ENCODE data around the gene SHPK. TPM values are rescaled to one million over a fixed set of nuclear protein-coding genes. Genes with fewer than 3 reads are reported as not detected.

Gene SHPK
- total and polyA plus RNA-seq, 2 of the 4 experiments (the other 2 are of a cell fraction), result 11.1 to 14.3 TPM

GRCh38 chr17:3663102-3664011 lies 27.3 kb upstream of the SHPK start:
- peaks cover 0 to 54% of the 10 kb centered on the region in 2 experiments; a peak in 3 of 4 replicates for H3K79me1 ChIP-seq (ENCODE audit: low read depth in 1 of 2, low read length in 2 of 2)
- no peak overlapping the region for H2AFZ ChIP-seq (replicated peaks; ENCODE audit: low read length, poor library complexity)
- peaks cover 60% of the 10 kb centered on the region for H4K20me1 ChIP-seq (ENCODE audit: insufficient read depth, low read length)
- H3K14ac ChIP-seq (replicated peaks; ENCODE audit: low read depth, low read length), result no peak overlapping the region
- H3K4ac ChIP-seq (ENCODE audit: low read depth, low read length), result no peak overlapping the region
- H4K8ac ChIP-seq (ENCODE audit: low read depth in 2 of 2, low read length in 2 of 2), result no peak overlapping the region
- no peak overlapping the region for H2BK120ac ChIP-seq (ENCODE audit: low read depth, low read length)
- H3K23ac ChIP-seq (ENCODE audit: low read depth, low read length), result no peak overlapping the region
- no peak overlapping the region for H3K27ac ChIP-seq (ENCODE audit: insufficient read depth, low read length)
- no peak overlapping the region for H3K4me3 ChIP-seq (ENCODE audit: insufficient read depth, low read depth, low read length)
- no peak overlapping the region for H2BK15ac ChIP-seq (ENCODE audit: low read depth, low read length)
- no peak overlapping the region for H4K5ac ChIP-seq (ENCODE audit: low read depth, low read length)
- 91% methylated on average over 11 of the region's 33 CpGs; no CpG with 5 or more reads in 1 of the 2 experiments for WGBS, 2 experiments (ENCODE audit: extremely low coverage in 2 of 2, insufficient read length in 1 of 2)
- no peak overlapping the region for H2AK5ac ChIP-seq (ENCODE audit: low read depth, low read length)
- intact Hi-C loops (cut with micrococcal nuclease), result no loop called here
- no peaks in the 10 kb centered on the region for H3K27me3 ChIP-seq (ENCODE audit: control insufficient read depth, insufficient read depth, low read length)
- H3K4me2 ChIP-seq (ENCODE audit: low read depth, low read length), result no peak overlapping the region
- ATAC-seq (ENCODE audit: low read depth) (no peak), DNase-seq (no peak)
- BruUV-seq (replicated peaks), result no TSS peak
- no peak overlapping the region for H3K9ac ChIP-seq (ENCODE audit: low read depth, low read length)
- no peak overlapping the region for H3K18ac ChIP-seq (ENCODE audit: low read depth, low read length)
- peaks cover 45% of the 10 kb centered on the region for H3K36me3 ChIP-seq (ENCODE audit: control insufficient read depth, insufficient read depth, low read length)
- no peak overlapping the region for H3K56ac ChIP-seq (ENCODE audit: extremely low read depth, insufficient read depth, low read length)
- H2AK9ac ChIP-seq (replicated peaks; ENCODE audit: low read depth, low read length, poor library complexity), result no peak overlapping the region
- H3K9me1 ChIP-seq (ENCODE audit: insufficient read depth, low read length), result peaks cover 21% of the 10 kb centered on the region
- H2BK5ac ChIP-seq (ENCODE audit: low read depth, low read length, poor library complexity, severe bottlenecking), result no peak overlapping the region
- CTCF ChIA-PET, result no interaction called here
- no peaks in the 10 kb centered on the region for H3K9me3 ChIP-seq (ENCODE audit: control insufficient read depth, insufficient read depth, low read length)
- TF ChIP-seq CHD1 (IDR thresholded peaks at IDR 0.05; ENCODE audit: low read depth, low read length) (no peak), SMC3 (IDR thresholded peaks at IDR 0.05; ENCODE audit: low read depth, low read length) (no peak), RAD21 (IDR thresholded peaks at IDR 0.05; ENCODE audit: low read length) (no peak), CEBPB (IDR thresholded peaks at IDR 0.05; ENCODE audit: low read depth, low read length) (no peak), ELK1 (IDR thresholded peaks at IDR 0.05; ENCODE audit: borderline replicate concordance, low read depth, low read length) (no peak), FOS (IDR thresholded peaks at IDR 0.05; ENCODE audit: low read depth, low read length) (no peak), RCOR1 (IDR thresholded peaks at IDR 0.05; ENCODE audit: insufficient replicate concordance, low read length) (no peak), RFX5 (IDR thresholded peaks at IDR 0.05; ENCODE audit: low read depth, low read length) (no peak), CTCF (conservative IDR thresholded peaks at IDR 0.05; ENCODE audit: low read depth, low read length) (no peak), NFE2L2 (IDR thresholded peaks at IDR 0.05; ENCODE audit: low read depth, low read length) (no peak), USF2 (IDR thresholded peaks at IDR 0.05; ENCODE audit: low read depth, low read length) (no peak), POLR2A (IDR thresholded peaks at IDR 0.05; ENCODE audit: low read depth, low read length) (no peak), MXI1 (IDR thresholded peaks at IDR 0.05; ENCODE audit: borderline replicate concordance, low read depth, low read length) (no peak)
- POLR2A ChIA-PET (ENCODE audit: unreplicated experiment), result no interaction called here
- dilution Hi-C loops (cut with HindIII; ENCODE audit: low sequenced_read_pairs, unreplicated experiment), result no loop called here
- H2BK20ac ChIP-seq (ENCODE audit: low read depth, low read length), result no peak overlapping the region
- in situ Hi-C loops (cut with MboI; ENCODE audit: low sequenced_read_pairs), result no loop called here
- no peak overlapping the region for H4K91ac ChIP-seq (ENCODE audit: insufficient read depth, low read depth, low read length)
- H3K4me1 ChIP-seq (ENCODE audit: control insufficient read depth, insufficient read depth, low read length), result peaks cover 19% of the 10 kb centered on the region
